Thoracic aorta endothelial cell (primary cell): Measurements from ENCODE around the gene DBF4. TPM values are rescaled to one million over a fixed set of nuclear protein-coding genes. Genes with fewer than 3 reads are reported as not detected.

Source experiments
- total RNA-seq: library from RNA; depleted of rRNA; stranded (reverse); fragments of >200 nt; gene quantifications from 2 replicates; pipeline ENCODE4 v1.2.3, GENCODE V29; 2012

The DBF4 gene, protein sequence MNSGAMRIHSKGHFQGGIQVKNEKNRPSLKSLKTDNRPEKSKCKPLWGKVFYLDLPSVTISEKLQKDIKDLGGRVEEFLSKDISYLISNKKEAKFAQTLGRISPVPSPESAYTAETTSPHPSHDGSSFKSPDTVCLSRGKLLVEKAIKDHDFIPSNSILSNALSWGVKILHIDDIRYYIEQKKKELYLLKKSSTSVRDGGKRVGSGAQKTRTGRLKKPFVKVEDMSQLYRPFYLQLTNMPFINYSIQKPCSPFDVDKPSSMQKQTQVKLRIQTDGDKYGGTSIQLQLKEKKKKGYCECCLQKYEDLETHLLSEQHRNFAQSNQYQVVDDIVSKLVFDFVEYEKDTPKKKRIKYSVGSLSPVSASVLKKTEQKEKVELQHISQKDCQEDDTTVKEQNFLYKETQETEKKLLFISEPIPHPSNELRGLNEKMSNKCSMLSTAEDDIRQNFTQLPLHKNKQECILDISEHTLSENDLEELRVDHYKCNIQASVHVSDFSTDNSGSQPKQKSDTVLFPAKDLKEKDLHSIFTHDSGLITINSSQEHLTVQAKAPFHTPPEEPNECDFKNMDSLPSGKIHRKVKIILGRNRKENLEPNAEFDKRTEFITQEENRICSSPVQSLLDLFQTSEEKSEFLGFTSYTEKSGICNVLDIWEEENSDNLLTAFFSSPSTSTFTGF
- 49.2 and 76.6 TPM in 2 replicates for total RNA-seq

GRCh38 chr7:87876040-87876868 lies at the start of gene DBF4, which contains the start of gene SLC25A40:
Gene DBF4, plus strand, starts transcription at chr7:87876493. Its CDS starts 240 bp downstream, at chr7:87876733.
Gene SLC25A40, minus strand, starts transcription at chr7:87876360. Its CDS starts 17,633 bp downstream, at chr7:87858727.

GRCh38 chr7:87933953-87934698 lies 57.8 kb downstream of the DBF4 start, which contains the start of gene ADAM22:
Gene ADAM22, plus strand, starts transcription at chr7:87934251. Its CDS starts 215 bp downstream, at chr7:87934466.

Other genes with a start within 250 kb of the DBF4 start
- 3.9 and 5.4 TPM in 2 replicates for gene RUNDC3B, start 248.1 kb upstream of the DBF4 start, total RNA-seq
- 20.5 and 35.1 TPM in 2 replicates for gene SLC25A40, start 133 bp upstream of the DBF4 start, total RNA-seq
- gene ADAM22, start 57.8 kb downstream of the DBF4 start, total RNA-seq: 0.40 and 0.79 TPM in 2 replicates